NCI-H1694 (cell line): ENCODE data around the gene MGAT5.
"Not testable (repeated sequence)": the region's sequence is repeated elsewhere in the genome, so short reads cannot be mapped to it uniquely, and the experiment has no call there.

Experiments
- DNase-seq: peaks from one replicate; lab custom pipeline; 2025; lab: John Stamatoyannopoulos, UW

MGAT5 gene

DNA sequence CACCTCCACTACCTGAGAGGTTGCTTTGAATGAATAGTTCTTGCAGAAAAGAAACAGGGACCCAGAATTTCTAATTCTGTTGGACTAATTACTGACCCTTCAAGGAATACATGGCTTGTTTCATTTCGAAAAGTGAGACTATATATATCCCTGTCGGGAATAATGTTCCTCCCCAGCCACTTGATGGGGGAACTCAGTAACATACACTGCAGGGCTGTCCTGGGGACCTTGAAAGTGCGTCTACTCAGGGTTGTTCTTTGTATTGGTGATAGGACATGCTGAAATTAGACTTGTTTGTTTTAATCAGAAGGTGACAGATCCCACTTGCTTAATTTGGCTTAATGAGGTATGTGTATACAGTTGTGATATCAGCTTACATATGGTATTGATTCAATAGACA lies 25.5 kb downstream of the MGAT5 start:
- DNase-seq: no peak

- DNase-seq: no peak
Measured at GRCh38 chr2:134280231-134280630, 26.4 kb downstream of the MGAT5 start.

- DNase-seq: no peak
Measured at GRCh38 chr2:134280726-134281125, 26.9 kb downstream of the MGAT5 start.

DNA sequence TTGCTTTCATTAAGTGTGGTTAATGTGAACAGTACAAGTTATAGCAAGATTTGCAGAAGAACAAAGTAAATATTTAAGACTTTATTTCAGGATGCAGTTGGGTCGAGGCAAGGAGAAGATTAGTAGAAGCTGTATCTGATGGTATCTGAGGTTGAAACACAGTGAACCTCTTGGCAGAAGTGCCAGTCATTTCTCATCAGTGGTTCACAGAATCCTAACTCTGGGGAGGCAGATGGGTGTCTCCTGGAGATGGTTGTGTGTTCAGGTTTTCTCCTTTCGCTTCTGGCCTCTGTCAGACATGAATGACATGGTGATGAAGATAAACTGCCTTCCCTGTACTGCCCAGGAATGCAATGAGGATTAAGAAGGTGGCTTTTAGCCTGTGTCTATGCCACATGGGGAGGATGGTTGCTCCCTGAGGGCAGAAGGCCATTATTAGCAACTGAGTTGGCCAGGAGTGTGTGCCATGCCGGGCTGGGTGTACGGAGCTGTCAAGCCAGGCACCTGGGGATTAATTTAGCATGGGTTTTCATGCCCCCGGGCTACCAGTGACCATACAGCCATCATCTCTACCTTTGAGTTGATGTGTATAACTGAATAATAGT lies 28.0 kb downstream of the MGAT5 start:
- no peak for DNase-seq

- no peak for DNase-seq
Measured at GRCh38 chr2:134282629-134283400, 28.9 kb downstream of the MGAT5 start.

- no peak for DNase-seq
Measured at GRCh38 chr2:134283661-134284060, 29.8 kb downstream of the MGAT5 start.

- DNase-seq: no peak
Measured at GRCh38 chr2:134284119-134284670, 30.3 kb downstream of the MGAT5 start.

DNA sequence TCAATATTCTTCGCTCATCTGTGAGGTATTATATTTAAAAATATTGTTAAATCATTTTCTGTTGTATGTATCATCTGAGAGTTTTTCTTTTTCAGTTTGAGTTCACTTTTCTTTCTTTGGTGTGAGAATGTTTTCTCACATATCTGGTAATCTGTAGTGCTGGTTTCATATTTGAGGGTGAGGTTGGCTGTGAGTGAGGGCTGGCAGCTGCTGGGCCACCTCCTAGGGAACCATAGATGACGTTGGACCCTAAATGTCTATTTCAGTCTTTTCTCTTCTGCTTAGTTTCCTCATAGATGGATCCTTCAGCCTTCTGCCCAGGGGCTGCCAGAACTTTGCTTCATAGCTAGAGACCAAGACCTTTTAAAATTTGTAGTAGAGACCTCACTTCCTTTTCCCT lies 33.5 kb downstream of the MGAT5 start:
- no peak for DNase-seq

DNA sequence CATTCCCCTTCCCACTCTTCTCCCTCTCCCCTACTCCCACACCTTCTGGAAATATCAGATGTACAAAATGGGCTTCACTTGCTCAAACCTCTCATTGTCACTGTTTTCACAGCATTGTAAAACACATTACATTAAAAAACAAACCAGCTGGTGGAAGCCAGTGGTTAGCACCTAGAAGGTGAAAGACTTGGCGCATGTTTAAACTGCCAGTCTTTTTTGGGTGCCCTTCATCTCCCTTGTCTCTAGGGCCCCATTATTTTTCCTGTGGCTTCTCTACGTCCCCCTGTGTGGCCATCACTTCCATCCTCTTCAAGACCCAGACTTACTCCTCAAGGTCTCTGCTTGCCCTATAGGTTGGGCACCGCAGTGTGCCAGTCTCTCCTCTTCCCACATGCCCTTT lies 34.9 kb downstream of the MGAT5 start:
- DNase-seq: no peak

DNA sequence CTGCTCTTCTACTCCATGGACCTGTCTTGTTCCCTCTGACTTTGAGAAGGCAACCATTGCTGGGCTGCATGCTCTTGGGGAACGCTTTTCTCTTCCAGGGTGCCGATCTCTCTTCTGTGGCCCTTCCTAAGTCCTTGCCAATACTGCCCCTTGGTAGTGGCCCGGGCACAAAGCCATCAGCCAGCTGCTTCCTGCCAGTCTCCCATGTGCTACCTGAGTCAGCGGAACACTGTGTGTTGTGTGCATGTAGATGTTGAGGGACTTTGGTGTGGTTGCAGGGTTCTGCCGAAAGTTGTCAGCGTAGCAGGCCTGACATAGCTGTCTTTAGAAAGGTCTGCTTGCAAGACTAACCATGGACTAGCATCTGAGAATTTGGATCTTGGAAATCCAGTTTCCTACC lies 35.4 kb downstream of the MGAT5 start:
- no peak for DNase-seq

DNA sequence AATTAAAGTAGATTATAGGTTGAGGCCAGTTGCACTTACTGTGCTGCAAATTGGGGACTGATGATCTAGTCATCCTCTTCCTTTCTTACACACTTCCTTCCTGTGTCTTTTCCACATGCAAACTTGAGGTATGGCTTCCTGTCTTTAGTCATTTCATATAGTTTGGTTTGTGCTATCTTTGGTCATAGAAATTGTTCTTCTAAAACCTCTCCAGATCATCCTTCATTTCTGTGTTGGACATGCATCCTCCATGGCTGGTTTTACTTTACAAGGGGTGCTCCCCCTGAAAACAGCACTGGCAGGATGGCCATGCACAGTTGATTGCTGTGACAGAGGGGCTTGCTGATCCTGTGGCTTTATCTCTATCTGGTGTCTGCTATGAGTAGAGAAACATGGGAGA lies 36.5 kb downstream of the MGAT5 start:
- no peak for DNase-seq

- no peak for DNase-seq
Measured at GRCh38 chr2:134292514-134292913, 38.6 kb downstream of the MGAT5 start.

DNA sequence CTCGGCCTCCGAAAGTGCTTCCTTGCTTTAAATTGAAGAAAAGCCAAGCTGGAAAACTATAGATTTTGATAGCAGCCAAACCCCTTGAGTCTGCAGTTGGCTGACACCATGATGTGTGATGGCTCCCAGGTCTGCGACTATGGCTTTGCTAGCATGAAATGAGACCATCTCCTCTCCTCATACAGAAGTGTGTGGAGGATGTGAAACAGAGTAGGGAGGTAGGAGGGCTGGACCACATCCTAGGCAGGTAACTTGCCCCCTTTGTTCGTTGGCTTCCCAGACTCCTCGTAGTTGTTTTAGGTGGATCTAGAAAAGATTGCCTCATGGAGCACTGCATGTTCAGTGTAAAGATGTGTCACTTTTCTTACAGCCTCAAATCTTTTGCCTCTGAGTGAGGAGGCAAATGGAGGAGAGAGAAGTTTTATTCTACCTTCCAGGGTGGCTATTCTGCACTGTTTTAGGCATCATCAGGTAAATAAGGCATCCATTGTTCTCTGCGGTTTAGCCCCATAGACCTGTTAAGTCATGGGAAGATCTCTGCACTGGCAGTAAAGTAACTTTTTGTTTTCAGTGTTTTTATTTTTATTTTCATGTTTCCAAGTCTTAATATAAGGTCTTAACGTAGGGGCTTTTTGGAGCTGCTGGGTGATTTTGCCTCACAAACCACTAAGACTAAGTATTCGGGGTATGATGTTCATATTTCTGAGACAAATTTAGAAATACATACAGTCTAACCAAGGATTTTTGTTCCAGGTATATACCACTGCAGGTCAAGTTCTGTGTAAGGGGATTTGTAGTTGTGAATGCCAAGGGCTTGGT lies 40.1 kb downstream of the MGAT5 start:
- DNase-seq: no peak

DNA sequence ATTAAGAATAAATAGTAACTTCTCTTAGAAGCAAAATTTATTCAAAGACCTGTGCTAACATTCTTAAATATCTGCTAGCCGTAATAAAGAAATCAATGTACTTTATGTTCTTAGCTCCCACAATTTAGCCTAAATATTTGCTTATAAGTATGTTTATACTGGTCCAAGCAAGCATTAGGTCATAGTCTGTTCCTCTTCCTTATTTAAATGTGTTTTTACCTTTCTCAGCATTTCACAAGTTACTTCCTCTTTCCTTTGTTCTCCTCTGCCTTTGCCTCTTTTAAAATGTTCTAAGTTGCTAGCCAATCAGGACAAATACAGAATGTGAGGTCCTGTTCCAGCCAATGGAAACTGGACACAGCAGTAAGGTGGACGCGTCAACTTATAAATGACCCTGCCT lies 40.7 kb downstream of the MGAT5 start:
- not testable (repeated sequence) for DNase-seq

- no peak for DNase-seq
Measured at GRCh38 chr2:134295441-134295840, 41.6 kb downstream of the MGAT5 start.

DNA sequence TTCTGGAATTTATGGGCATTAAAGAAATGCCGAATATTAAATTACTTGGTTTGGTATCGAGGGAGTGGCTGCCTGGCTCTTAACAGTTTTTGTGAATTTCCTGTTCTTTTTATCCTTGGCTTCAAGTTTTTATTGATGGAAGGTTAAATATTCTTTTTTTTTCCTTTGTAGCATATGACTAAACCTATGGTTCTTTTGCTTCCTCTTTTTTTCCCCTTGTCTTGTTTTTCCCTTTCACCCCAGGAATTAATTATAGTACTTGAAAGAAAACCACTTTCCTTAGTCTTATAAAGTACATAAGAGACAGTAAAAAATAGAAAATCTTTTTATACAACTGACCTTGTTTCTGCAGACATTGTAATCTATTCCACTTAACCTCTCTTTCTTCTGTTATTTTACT lies 42.4 kb downstream of the MGAT5 start:
- DNase-seq: no peak

DNA sequence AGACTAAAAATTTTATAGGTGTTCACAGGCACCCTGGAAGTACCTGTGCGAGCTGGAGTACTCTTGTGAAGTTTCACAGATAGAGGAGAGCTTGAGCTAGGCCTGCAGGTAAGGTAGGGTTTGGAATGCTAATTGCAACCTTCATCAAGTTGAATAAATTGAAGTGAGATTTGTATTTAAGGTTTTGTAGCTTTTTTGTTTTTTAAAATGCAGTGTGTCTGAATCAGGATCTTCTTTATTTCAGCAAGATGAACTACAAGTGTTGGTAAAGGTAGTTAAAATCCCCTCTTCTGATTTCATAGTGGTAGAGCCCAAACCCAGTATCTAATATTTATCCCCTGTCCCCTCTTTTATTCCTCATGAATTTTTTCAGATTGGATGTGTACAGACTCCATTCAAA lies 45.5 kb downstream of the MGAT5 start:
- DNase-seq: no peak

DNA sequence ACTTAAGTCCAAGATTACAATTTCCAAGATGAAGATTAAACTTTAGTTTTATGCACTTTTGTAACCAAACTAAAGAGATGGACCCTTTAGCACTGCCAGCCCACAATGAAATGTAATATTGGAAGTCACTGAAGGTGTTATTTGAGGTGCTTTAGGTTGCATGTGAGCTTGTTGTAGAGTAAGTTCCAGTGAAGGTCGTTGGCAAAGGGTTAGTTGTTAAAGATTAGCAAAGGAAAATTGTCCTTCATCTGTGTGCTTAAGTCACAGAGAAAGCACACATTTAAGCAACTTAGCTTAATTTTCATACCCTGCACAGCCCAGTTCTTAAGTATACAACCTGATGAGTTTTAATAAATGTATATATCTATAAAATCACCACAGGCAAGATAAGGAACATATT lies 46.7 kb downstream of the MGAT5 start:
- no peak for DNase-seq

- no peak for DNase-seq
Measured at GRCh38 chr2:134301099-134301927, 47.4 kb downstream of the MGAT5 start.

DNA sequence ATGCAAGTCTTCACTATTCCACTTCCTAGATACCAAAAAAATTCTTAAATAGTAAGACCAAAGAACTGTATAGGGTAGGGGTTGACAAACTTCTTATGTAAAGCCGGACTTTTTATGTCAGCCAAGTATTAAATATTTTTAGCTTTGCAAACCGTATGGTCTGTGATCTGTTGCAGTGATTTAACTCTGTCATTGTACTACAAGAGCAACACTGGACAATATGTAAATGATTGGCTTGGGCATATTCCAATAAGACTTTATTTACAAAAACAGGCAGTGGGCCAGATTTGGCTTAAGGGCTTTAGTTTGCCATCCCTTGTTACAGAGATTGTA lies 48.0 kb downstream of the MGAT5 start:
- DNase-seq: no peak

- no peak for DNase-seq
Measured at GRCh38 chr2:134304394-134305108, 50.7 kb downstream of the MGAT5 start.
